MM.1S (cell line): ENCODE measurements around the gene F2RL3.

ENCODE experiments used
- EZH2 ChIP-seq: fragments of 300-600 bp; sonication (generic); optimal IDR thresholded peaks from 2 replicates; pipeline ENCODE3; 2017; ENCODE audit warnings: low read depth, mild to moderate bottlenecking, antibody characterized with exemption, low read length, mixed read lengths
- EZH2phosphoT487 ChIP-seq: fragments of 300-600 bp; sonication (generic); IDR thresholded peaks from 2 replicates; pipeline ENCODE4 v1.6.1; 2018; ENCODE audit warnings: antibody characterized with exemption, low read length
- TF ChIP-seq, protein P1 (sequence below): fragments of 300-600 bp; sonication (generic); IDR thresholded peaks from 2 replicates; pipeline ENCODE4 v1.5.1; 2016; ENCODE audit warnings: antibody characterized with exemption, low read length, mixed read lengths

GRCh38 chr19:16915135-16915534 is 26.3 kb downstream of the F2RL3 start:
- TF ChIP-seq, protein P1, sequence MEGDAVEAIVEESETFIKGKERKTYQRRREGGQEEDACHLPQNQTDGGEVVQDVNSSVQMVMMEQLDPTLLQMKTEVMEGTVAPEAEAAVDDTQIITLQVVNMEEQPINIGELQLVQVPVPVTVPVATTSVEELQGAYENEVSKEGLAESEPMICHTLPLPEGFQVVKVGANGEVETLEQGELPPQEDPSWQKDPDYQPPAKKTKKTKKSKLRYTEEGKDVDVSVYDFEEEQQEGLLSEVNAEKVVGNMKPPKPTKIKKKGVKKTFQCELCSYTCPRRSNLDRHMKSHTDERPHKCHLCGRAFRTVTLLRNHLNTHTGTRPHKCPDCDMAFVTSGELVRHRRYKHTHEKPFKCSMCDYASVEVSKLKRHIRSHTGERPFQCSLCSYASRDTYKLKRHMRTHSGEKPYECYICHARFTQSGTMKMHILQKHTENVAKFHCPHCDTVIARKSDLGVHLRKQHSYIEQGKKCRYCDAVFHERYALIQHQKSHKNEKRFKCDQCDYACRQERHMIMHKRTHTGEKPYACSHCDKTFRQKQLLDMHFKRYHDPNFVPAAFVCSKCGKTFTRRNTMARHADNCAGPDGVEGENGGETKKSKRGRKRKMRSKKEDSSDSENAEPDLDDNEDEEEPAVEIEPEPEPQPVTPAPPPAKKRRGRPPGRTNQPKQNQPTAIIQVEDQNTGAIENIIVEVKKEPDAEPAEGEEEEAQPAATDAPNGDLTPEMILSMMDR, result no peak
- TF ChIP-seq EZH2 (no peak), EZH2phosphoT487 (no peak)
